MCF 10A (cell line): ENCODE results near the gene GREB1. TPM values are rescaled to one million over a fixed set of nuclear protein-coding genes. Genes with fewer than 3 reads are reported as not detected.

ENCODE experiments used
- BruUV-seq: library from RNA; stranded (reverse); fragments of 400-500 nt; replicated peaks from 2 replicates; lab custom pipeline; 2021; lab: Mats Ljungman, UMichigan
- CTCF ChIA-PET: fragments of 300-600 bp; sonication (Branson Sonifier 250); formaldehyde crosslinking; extraction: SDS; loops from one replicate; lab custom pipeline; 2021; ENCODE audit warnings: antibody characterized with exemption, inconsistent platforms; lab: Yijun Ruan, JAX
- POLR2A ChIA-PET: fragments of 300-600, 350-650 bp; sonication (Branson Sonifier 250); formaldehyde crosslinking; extraction: SDS; loops from one replicate; lab custom pipeline; 2020; ENCODE audit warnings: antibody characterized with exemption, inconsistent platforms; lab: Yijun Ruan, JAX
- DNase-seq: peaks from one replicate; pipeline ENCODE4 v3.0.0-alpha.2; 2018; ENCODE audit not compliant: unreplicated experiment
- H3K27ac Mint-ChIP-seq: one replicate; pipeline ENCODE4 v1.8.0; 2022; ENCODE audit warnings: mild to moderate bottlenecking, low read depth, mixed read lengths; ENCODE audit not compliant: unreplicated experiment
- H3K27me3 Mint-ChIP-seq: one replicate; pipeline ENCODE4 v1.8.0; 2022; ENCODE audit warnings: mixed read lengths; ENCODE audit not compliant: insufficient read depth, unreplicated experiment
- H3K36me3 Mint-ChIP-seq: one replicate; pipeline ENCODE4 v1.8.0; 2022; ENCODE audit warnings: mild to moderate bottlenecking, moderate library complexity, mixed read lengths; ENCODE audit not compliant: insufficient read depth, unreplicated experiment
- H3K4me1 Mint-ChIP-seq: one replicate; pipeline ENCODE4 v1.8.0; 2022; ENCODE audit warnings: mixed read lengths; ENCODE audit not compliant: insufficient read depth, unreplicated experiment
- H3K4me3 Mint-ChIP-seq: one replicate; pipeline ENCODE4 v1.8.0; 2022; ENCODE audit warnings: mild to moderate bottlenecking, moderate library complexity, mixed read lengths; ENCODE audit not compliant: unreplicated experiment
- H3K9me3 Mint-ChIP-seq: one replicate; pipeline ENCODE4 v1.8.0; 2022; ENCODE audit warnings: mixed read lengths; ENCODE audit not compliant: unreplicated experiment
- intact Hi-C: fragments of 100-400 bp; cut with micrococcal nuclease; formaldehyde crosslinking; loops from 2 replicates; pipeline ENCODE4 v1.14.1; 2022
- total RNA-seq: library from RNA; stranded (reverse); gene quantifications from 2 replicates; pipeline ENCODE4 v1.2.3, GENCODE V29; 2022
- TF ChIP-seq, protein P1 (sequence below): fragments of 200-600 bp; IDR thresholded peaks from one replicate; pipeline ENCODE4 v1.8.0; 2022; ENCODE audit warnings: antibody characterized with exemption, mild to moderate bottlenecking; ENCODE audit not compliant: unreplicated experiment

The GREB1 gene
- total RNA-seq, 1 experiment from 2014 or later, result 1.7 TPM

DNA sequence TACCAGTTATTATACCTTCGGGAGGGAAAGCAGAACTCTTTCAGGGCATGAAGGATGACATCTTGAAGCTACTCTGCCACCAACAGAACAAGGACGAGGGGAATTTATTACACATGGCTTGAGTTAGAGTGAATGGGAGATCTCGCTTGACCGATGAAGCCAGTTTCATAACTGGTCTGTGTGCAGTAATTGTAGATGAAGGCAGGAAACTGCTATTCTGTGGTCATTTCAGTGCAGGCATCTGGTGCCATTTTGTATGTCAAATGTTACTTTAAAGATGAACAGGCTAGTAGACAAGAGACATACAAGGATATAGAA lies 20.5 kb downstream of the GREB1 start:
- no TSS peak for BruUV-seq
- Mint-ChIP-seq H3K27ac (no peak overlapping the region), H3K9me3 (no peaks in the 10 kb centered on the region), H3K27me3 (peaks cover 17% of the 10 kb centered on the region), H3K36me3 (no peaks in the 10 kb centered on the region), H3K4me3 (no peak overlapping the region), H3K4me1 (peaks cover 7% of the 10 kb centered on the region)
- ChIA-PET POLR2A (no interaction called here), CTCF (interaction anchor here (0.5 to 2.1 kb wide), 6 partner anchors 14 to 58 kb away, joined by 3 to 16 read pairs (median 3); partner anchors contain the start of gene GREB1)
- intact Hi-C loops, result no loop called here
- no peak for DNase-seq
- TF ChIP-seq, protein P1, sequence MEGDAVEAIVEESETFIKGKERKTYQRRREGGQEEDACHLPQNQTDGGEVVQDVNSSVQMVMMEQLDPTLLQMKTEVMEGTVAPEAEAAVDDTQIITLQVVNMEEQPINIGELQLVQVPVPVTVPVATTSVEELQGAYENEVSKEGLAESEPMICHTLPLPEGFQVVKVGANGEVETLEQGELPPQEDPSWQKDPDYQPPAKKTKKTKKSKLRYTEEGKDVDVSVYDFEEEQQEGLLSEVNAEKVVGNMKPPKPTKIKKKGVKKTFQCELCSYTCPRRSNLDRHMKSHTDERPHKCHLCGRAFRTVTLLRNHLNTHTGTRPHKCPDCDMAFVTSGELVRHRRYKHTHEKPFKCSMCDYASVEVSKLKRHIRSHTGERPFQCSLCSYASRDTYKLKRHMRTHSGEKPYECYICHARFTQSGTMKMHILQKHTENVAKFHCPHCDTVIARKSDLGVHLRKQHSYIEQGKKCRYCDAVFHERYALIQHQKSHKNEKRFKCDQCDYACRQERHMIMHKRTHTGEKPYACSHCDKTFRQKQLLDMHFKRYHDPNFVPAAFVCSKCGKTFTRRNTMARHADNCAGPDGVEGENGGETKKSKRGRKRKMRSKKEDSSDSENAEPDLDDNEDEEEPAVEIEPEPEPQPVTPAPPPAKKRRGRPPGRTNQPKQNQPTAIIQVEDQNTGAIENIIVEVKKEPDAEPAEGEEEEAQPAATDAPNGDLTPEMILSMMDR, result no peak

DNA sequence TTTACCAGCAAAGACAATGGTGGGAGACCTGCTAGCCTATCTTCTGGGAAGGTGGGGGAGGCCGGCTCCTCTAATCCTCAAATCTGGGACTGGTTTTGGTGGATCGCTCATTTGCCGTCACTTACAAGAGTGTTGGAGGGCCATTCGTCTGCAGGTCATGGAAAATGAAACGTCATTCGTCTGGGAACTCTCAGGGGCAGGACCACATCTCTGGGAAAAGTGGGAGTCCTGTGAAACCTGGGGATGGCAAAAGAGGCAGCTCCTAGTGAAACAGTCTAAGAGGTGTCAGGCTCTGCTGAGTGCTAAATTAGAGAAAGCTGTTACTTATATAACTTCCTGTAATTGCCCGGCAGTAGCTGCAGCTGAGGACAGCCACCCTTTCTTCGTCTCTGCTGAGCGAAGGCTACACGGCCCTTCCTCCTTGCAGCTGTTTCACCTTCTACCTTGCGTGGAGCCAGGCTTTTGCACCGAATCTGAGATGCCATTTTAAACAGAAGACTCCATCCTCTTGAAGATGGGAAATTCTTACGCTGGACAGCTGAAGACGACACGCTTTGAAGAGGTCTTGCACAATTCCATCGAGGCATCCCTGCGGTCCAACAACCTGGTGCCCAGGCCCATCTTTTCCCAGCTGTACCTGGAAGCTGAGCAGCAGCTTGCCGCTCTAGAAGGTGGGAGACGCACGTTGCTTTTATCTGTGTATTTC lies 22.4 kb downstream of the GREB1 start:
- Mint-ChIP-seq H3K4me3 (no peak overlapping the region), H3K27me3 (peaks cover 17% of the 10 kb centered on the region), H3K27ac (no peak overlapping the region), H3K4me1 (peaks cover 7% of the 10 kb centered on the region), H3K36me3 (no peaks in the 10 kb centered on the region), H3K9me3 (no peaks in the 10 kb centered on the region)
- DNase-seq, result no peak
- intact Hi-C loops, result no loop called here
- ChIA-PET POLR2A (no interaction called here), CTCF (interaction anchor here (0.6 to 0.9 kb wide), 2 partner anchors 13 to 15 kb away, joined by 3 to 4 read pairs; no protein-coding TSS in a partner anchor)
- TF ChIP-seq, protein P1, result no peak
- no TSS peak for BruUV-seq

DNA sequence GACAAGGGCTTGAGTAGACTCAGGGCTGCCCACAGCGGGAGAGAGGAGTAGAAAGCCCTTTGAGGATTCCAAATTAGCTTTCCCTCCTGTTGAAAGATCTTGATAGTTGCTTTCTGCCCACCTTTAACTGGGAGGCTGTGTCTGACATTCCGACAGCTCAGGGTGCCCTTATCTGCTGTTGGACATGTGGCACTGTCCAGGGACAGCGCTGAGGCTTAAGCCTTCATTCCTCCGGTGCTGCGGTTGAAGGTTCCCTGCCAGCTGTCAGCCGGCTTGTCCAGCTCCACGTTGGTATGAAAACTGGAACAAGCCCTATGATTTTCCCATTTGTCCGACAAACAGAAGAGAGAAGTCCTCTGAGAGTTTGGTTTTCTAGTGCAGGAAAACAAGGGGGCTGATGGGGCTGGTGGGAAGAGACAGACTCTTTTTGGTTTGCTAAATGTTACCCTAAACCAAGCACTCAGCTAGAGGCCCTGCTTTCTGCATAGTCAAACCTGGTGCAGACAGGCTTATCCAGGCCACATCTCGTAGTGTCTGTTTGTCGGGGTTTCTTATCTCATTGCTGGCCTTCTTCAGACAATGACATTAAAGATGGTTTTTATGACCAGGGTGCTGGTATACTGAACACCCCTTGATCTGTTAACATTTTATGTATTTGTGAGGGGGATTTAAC lies 24.5 kb downstream of the GREB1 start:
- no peak for DNase-seq
- Mint-ChIP-seq H3K27me3 (peaks cover 17% of the 10 kb centered on the region), H3K9me3 (no peaks in the 10 kb centered on the region), H3K27ac (no peak overlapping the region), H3K36me3 (peaks cover under 1% of the 10 kb centered on the region), H3K4me3 (no peak overlapping the region), H3K4me1 (peaks cover 12% of the 10 kb centered on the region)
- no TSS peak for BruUV-seq
- ChIA-PET CTCF (interaction anchor here (1.5 kb wide), 1 partner anchor 26 kb away, joined by 4 read pairs; no protein-coding TSS in a partner anchor), POLR2A (no interaction called here)
- intact Hi-C loops, result no loop called here
- TF ChIP-seq, protein P1, result no peak

DNA sequence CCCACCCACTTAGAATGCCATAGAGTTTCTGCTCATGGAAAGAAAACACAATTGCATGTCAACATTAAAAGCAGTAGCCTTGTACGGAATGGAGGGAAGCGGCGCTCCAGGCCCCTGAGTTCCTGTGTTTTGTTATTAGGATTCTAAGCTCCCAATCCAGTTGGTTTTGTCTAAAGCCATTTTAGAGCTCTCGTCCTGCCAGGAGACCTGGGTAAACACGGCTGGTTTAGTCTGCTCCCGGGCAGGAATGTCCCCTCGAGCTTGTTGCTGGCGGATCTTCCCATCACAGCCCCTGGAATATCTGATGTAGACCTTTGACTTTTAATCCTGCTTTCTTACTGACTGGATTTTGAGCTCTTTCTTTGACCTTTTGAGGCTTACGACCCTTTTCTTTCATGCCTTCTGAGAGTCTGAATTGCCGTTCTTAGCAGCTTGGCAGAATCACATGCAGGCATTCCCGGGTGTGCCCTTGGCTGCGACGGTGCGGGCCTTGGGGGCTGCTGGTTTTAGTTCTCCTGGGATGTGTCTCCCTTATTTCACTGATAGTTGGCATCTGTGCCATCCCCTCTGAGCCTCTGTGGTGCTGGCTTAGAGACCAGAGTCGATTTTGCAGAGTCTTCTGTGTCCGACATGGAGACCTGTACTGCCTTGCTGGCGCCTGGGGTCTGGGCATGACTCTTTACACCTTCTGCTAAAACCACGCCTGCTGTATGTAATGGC lies 25.4 kb downstream of the GREB1 start:
- Mint-ChIP-seq H3K27ac (no peak overlapping the region), H3K27me3 (peaks cover 17% of the 10 kb centered on the region), H3K36me3 (peaks cover 7% of the 10 kb centered on the region), H3K9me3 (no peaks in the 10 kb centered on the region), H3K4me3 (no peak overlapping the region), H3K4me1 (peaks cover 8% of the 10 kb centered on the region)
- no peak for DNase-seq
- CTCF ChIA-PET, result interaction anchor here (0.6 to 1.6 kb wide), 3 partner anchors 23 to 70 kb away, joined by 4 to 5 read pairs (median 4); no protein-coding TSS in a partner anchor
- intact Hi-C loops, result no loop called here
- TF ChIP-seq, protein P1, result no peak
- POLR2A ChIA-PET, result interaction anchor here (0.7 to 2.1 kb wide), 2 partner anchors 9 to 770 kb away, joined by 3 to 9 read pairs; no protein-coding TSS in a partner anchor
- BruUV-seq, result no TSS peak
